GM10847 (cell line): ENCODE measurements around the gene PWWP2B.

Source experiments
- POLR2A ChIP-seq: IDR thresholded peaks from 2 replicates; pipeline ENCODE4 v1.6.1; 2011; ENCODE audit not compliant: insufficient read length; ENCODE audit errors: extremely low read depth

PWWP2B gene

DNA sequence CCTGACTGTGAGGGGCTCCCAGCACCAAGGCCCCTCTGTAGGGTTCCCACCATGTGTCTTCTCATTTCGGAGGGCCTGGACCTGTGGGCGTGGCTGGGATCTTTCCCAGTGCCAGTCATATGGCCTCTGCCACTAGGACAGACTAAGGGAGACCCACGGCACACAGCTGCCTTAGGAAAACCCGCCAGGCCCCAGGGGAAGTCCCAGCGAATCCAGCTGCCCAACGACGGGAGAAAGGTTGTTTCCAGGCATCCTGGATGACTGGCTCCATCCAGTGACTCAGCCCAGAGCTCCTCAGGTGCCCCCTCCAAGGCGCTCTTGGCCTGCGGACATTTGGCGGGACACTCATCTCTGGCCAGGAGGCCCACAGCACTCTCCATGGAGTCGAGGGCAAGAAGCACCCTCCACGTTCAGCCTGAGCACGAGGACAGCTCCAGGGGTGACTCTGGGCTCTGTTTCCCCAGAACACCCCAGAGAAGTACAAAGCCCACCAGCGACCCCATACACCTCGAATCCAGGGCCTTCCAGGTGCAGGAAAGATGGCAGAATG, 39.9 kb downstream of the PWWP2B start:
- TF ChIP-seq POLR2A: no peak

DNA sequence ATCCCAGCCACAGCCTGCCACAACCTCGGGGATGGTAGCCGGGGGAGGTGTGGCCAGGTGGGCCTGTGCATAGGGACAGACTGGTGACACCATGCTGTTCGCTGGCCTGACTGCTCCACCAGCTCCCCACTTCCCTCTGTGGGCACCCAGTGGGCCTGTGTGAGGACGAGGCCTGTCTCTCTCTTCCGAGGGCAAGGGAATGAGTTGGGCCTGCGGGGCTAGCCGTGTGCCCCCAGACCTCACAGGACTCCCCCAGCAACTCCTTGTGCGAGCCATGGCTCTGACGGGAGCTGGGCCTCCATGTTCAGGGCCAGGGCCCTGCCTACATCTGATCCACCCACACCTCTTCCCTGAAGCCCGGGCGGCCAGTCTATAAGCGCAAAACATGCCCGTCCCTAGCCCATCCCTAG, 40.5 kb downstream of the PWWP2B start:
- no peak for TF ChIP-seq POLR2A

DNA sequence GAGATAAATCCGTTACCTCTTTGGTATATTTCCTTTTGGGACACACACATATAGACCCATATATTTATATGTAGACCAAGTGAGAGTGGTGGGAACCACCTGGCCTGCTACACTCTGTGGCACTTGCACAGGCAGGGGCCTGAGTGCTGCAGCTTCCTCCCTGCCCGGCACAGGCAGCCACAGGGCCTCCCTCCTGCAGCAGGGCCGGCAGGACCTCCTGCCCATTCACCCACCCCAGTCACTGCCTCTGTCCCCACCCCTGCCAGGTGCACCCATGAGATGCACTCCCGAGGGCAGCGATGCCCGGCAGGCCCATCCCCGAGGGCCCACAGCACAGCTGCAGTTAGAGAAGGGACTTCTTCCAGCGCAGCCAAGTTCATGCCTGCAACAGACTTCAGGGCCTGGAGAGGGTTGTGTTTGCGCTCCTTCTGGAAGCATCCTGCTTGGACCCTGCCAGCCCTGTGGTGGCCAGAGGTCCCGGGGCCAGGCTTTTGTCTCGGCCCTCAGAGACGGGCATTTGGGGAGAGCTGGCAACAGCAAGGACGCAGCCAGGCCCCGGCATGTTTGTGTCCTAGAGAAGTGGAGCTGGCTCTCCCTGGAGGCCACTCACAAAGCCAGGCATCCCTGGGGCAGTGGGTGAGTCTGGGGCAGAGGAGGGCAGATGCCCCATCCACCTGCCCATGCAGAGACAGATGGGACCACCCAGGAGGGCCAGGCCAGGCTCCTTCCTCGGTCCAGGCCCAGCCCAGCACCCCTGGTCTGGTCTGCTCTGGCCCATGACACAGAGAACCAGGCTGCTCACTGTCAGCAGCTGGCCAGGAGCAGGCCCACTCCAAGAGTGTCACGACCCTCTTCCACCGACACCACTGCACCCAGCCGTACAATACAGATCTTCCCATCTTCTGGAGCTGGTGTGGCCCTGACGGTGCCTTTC, 41.4 kb downstream of the PWWP2B start:
- TF ChIP-seq POLR2A: no peak

DNA sequence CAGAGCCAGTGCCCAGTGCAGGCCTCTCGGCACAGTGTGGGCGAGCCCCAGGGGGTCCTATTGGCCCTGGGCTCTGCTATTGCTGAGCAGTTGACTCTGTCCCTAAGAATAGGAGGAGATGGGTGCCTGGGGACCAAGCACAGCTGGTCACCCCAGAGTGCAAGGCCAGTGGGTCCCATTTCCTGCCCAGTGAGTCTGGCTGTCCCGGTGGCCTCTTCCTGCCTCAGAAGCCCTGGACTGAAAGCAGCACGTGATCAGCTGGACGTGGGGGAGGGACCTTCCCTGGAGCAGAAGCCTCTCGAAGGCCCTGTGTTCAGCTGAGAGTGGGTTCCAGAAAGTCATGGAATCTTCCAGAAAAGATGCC, 42.0 kb downstream of the PWWP2B start:
- TF ChIP-seq POLR2A: no peak

- no peak for TF ChIP-seq POLR2A
Observed at GRCh38 chr10:132439424-132440163, 42.6 kb downstream of the PWWP2B start.

DNA sequence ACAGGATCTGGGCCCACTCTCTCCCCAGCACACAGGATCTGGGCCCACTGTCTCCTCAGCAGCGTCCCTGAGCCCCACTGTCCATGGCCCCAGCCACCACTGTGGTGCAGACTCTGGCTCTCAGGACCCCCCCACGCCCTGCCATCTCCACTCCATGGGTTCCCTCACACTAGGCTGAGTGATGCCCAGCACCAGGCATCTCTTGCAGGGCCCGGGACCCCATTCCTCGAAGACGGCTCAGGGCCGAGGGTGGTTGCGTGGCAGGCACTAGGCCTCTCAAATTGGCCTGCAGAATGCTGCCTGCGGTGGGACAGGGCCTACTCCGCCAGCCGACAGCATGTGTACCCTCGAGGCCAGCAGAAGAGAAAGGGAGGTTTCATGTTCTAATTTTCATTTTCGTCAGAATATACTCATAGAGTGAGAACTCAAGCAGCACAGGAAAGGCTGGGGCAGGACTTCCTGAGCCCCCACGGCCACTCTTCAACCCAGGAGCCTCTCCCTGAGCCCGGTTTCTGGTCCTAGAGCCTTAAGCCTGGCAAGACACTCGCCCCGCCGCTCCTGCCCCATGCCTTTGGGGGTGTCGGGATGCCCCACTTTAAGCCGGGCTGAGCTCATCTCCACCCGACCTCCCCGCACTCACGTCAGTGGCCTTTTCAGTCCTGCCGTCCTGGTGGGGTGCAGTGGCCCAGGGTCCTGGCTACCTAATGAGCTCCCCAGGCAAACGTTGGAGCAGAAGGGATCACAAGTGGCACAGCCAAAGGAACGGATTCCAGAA, 44.0 kb downstream of the PWWP2B start:
- no peak for TF ChIP-seq POLR2A

- TF ChIP-seq POLR2A: no peak
Observed at GRCh38 chr10:132441818-132442524, 45.0 kb downstream of the PWWP2B start.

GRCh38 chr10:132442636-132443035, 45.6 kb downstream of the PWWP2B start:
- TF ChIP-seq POLR2A: no peak

GRCh38 chr10:132443605-132443982, 46.6 kb downstream of the PWWP2B start:
- TF ChIP-seq POLR2A: no peak

- no peak for TF ChIP-seq POLR2A
Observed at GRCh38 chr10:132443983-132444876, 47.2 kb downstream of the PWWP2B start.

GRCh38 chr10:132444877-132445351, 47.9 kb downstream of the PWWP2B start:
- no peak for TF ChIP-seq POLR2A

- no peak for TF ChIP-seq POLR2A
Observed at GRCh38 chr10:132445516-132446194, 48.7 kb downstream of the PWWP2B start.

DNA sequence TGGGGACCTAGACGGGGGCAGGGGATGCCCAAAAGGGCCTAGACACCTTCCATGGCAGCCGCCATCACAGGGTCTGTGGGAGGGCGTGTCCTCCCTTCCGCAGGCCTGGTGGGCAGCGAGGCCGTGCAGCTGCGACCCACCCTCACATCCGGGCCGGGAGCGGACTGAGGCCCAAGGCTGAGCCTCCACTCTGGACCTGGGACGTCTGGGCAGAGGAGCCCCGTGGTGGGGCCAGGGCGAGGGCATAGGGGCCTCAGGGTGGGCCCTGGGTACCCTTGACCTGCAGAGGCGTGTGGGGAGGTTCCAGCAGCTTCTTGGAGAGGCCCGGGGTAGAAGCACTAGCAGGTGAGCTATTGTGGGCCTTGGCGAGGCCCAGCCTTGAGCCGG, 49.2 kb downstream of the PWWP2B start:
- TF ChIP-seq POLR2A: no peak
